SU-DHL-6 (cell line): ENCODE results near the gene SLC2A2.

Experiments
- H2AFZ ChIP-seq: fragments of 200-600 bp; sonication (generic); 2 replicates; pipeline ENCODE4 v1.6.1; 2014; ENCODE audit warnings: low read depth, mild to moderate bottlenecking, moderate library complexity, mixed read lengths, antibody characterized with exemption, low read length; ENCODE audit not compliant: severe bottlenecking
- H3F3A ChIP-seq: fragments of 200-600 bp; shearing (Covaris generic); 2 replicates; pipeline ENCODE4 v1.6.0; 2016; ENCODE audit warnings: antibody characterized with exemption, mild to moderate bottlenecking; ENCODE audit not compliant: insufficient read depth
- H3K27ac ChIP-seq: fragments of 200-600 bp; sonication (generic); 2 replicates; pipeline ENCODE4 v1.5.1; 2016; ENCODE audit warnings: low read depth, mild to moderate bottlenecking, low read length, moderate library complexity, mixed read lengths
- H3K27me3 ChIP-seq: fragments of 200-600 bp; sonication (generic), shearing (Covaris generic); 2 replicates; pipeline ENCODE4 v1.6.0; 2014; ENCODE audit warnings: mild to moderate bottlenecking, low read length
- H3K36me3 ChIP-seq: fragments of 200-600 bp; sonication (generic); 2 replicates; pipeline ENCODE4 v1.6.1; 2014; ENCODE audit warnings: mild to moderate bottlenecking, low read length, mixed read lengths
- H3K4me2 ChIP-seq: fragments of 300-600, 200-600 bp; shearing (Covaris generic), sonication (generic); 2 replicates; pipeline ENCODE4 v1.6.0; 2014; ENCODE audit warnings: low read length, low read depth, mild to moderate bottlenecking; ENCODE audit not compliant: poor library complexity, severe bottlenecking
- H3K4me3 ChIP-seq: fragments of 200-600 bp; sonication (generic); 2 replicates; pipeline ENCODE4 v1.5.1; 2014; ENCODE audit warnings: antibody characterized with exemption, low read length, mild to moderate bottlenecking, mixed read lengths; ENCODE audit not compliant: insufficient read depth, poor library complexity, severe bottlenecking
- H3K79me2 ChIP-seq: fragments of 200-600 bp; sonication (generic); 2 replicates; pipeline ENCODE4 v1.6.1; 2014; ENCODE audit warnings: mild to moderate bottlenecking, low read length, moderate library complexity; ENCODE audit not compliant: insufficient read depth
- H3K9ac ChIP-seq: fragments of 200-600 bp; sonication (generic); 2 replicates; pipeline ENCODE4 v1.7.0; 2014; ENCODE audit warnings: mild to moderate bottlenecking, low read length
- H3K9me2 ChIP-seq: fragments of 200-600 bp; sonication (generic); replicated peaks from 2 replicates; pipeline ENCODE4 v1.6.1; 2014; ENCODE audit warnings: low read length; ENCODE audit not compliant: insufficient read depth
- H3K9me3 ChIP-seq: fragments of 200-600 bp; sonication (generic); 2 replicates; pipeline ENCODE4 v1.6.1; 2014; ENCODE audit warnings: low read length, mixed read lengths; ENCODE audit not compliant: insufficient read depth
- H4K20me1 ChIP-seq: fragments of 200-600 bp; sonication (generic); 2 replicates; pipeline ENCODE4 v1.6.1; 2014; ENCODE audit warnings: low read depth, mild to moderate bottlenecking, antibody characterized with exemption, low read length, moderate library complexity, mixed read lengths
- CTCF ChIP-seq: fragments of 200-600 bp; sonication (generic); IDR thresholded peaks from one replicate; pipeline ENCODE4 v1.5.1; 2017; ENCODE audit warnings: antibody characterized with exemption, mild to moderate bottlenecking, low read length, moderate library complexity; ENCODE audit not compliant: insufficient read depth, poor library complexity, severe bottlenecking
- EZH2phosphoT487 ChIP-seq: fragments of 200-600 bp; sonication (generic), shearing (Covaris generic); conservative IDR thresholded peaks from 2 replicates; pipeline ENCODE4 v1.6.1; 2018; ENCODE audit warnings: mild to moderate bottlenecking, antibody characterized with exemption, low read length, moderate library complexity, mixed read lengths

The SLC2A2 gene

GRCh38 chr3:171058058-171058457, 31.5 kb upstream of the SLC2A2 start:
- Histone ChIP-seq H3K9me2 (no peaks in the 10 kb centered on the region), H3K27ac (no peak overlapping the region), H4K20me1 (no peaks in the 10 kb centered on the region), H2AFZ (no peak overlapping the region), H3K79me2 (no peaks in the 10 kb centered on the region), H3K36me3 (no peaks in the 10 kb centered on the region), H3K4me3 (no peak overlapping the region), H3K27me3 (no peaks in the 10 kb centered on the region), H3F3A (no peaks in the 10 kb centered on the region), H3K4me2 (no peak overlapping the region), H3K9me3 (no peaks in the 10 kb centered on the region), H3K9ac (no peak overlapping the region)
- TF ChIP-seq EZH2phosphoT487 (no peak), CTCF (no peak)

- Histone ChIP-seq H2AFZ (no peak overlapping the region), H3K9ac (no peak overlapping the region), H3K9me2 (no peaks in the 10 kb centered on the region), H3K4me3 (no peak overlapping the region), H3K27ac (no peak overlapping the region), H3K36me3 (no peaks in the 10 kb centered on the region), H3K4me2 (no peak overlapping the region), H3K27me3 (no peaks in the 10 kb centered on the region), H3F3A (no peaks in the 10 kb centered on the region), H3K9me3 (no peaks in the 10 kb centered on the region), H4K20me1 (no peaks in the 10 kb centered on the region), H3K79me2 (no peaks in the 10 kb centered on the region)
- TF ChIP-seq EZH2phosphoT487 (no peak), CTCF (no peak)
Measured at GRCh38 chr3:171057072-171057471, 30.6 kb upstream of the SLC2A2 start.

DNA sequence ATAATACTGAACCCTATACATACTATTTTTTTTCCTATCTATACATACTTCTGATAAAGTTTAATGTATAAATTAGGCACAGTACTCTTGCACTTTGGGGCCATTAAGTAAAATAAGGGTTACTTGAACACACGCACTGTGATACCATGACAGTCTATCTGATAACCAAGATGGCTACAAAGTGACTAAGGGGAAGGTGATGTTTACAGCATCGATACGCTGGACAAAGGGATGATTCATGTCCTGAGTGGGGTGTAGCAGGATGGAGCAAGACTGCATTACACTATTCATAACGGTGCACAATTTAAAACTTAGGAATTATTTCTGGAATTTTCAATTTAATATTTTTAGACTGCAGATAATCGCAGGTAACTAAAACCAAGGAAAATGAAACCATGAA, 30.0 kb upstream of the SLC2A2 start:
- Histone ChIP-seq H4K20me1 (no peaks in the 10 kb centered on the region), H3K4me3 (no peak overlapping the region), H3K79me2 (no peaks in the 10 kb centered on the region), H3F3A (no peaks in the 10 kb centered on the region), H3K27me3 (no peaks in the 10 kb centered on the region), H3K4me2 (no peak overlapping the region), H3K27ac (no peak overlapping the region), H3K9me3 (no peaks in the 10 kb centered on the region), H3K36me3 (no peaks in the 10 kb centered on the region), H3K9me2 (no peaks in the 10 kb centered on the region), H2AFZ (no peak overlapping the region), H3K9ac (no peak overlapping the region)
- no peak for TF ChIP-seq CTCF
- TF ChIP-seq EZH2phosphoT487: no peak
